NCI-H774 (cell line): ENCODE measurements around the gene SLN.
"Not testable (repeated sequence)": the region's sequence is repeated elsewhere in the genome, so short reads cannot be mapped to it uniquely, and the experiment has no call there.

ENCODE experiments used
- DNase-seq: peaks from one replicate; lab custom pipeline; 2025; lab: John Stamatoyannopoulos, UW

Gene SLN

DNA sequence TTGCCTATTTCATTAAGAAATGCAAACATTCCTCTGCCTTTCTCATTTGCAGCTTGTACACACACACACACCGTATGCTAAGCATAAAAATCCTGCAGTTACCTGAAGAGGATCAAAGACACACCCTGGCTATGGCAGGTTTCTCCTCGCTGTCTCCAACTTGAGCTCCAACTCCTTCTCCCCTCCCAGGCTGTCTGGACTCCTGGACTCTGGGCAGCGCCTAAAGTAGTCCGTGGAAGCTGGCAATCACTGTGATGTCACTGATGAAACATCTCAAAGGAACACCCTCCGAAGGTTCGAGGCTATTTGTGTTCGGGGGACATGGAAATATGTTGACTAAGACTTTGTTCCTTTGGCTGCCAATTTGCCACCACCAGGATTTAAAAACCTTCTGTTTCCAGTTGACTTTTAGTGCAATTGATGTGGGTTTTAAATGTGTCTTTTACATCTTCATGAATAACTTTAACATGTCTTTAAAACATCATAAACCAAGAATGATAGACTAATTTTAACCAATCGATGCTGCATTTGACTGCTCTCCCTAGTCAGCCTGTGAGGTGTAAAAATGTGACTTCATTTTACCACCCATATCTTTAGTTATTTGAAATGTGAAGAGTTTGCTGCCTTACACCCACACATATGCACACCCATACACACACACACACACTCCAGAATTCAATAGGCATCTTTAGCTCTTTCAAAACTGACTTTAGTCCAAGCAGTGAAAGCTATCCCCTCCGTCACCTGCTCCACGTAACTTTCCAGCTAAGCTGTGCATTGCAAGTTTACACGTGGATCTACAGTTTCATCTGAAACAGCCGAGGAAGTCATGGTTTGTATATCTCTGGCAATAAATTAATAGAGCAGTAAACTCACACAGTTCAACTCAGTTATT lies at the start of gene SLN:
Gene SLN, minus strand, starts transcription at position 196 of the 895 bp plus-strand sequence.
- DNase-seq, result no peak

DNA sequence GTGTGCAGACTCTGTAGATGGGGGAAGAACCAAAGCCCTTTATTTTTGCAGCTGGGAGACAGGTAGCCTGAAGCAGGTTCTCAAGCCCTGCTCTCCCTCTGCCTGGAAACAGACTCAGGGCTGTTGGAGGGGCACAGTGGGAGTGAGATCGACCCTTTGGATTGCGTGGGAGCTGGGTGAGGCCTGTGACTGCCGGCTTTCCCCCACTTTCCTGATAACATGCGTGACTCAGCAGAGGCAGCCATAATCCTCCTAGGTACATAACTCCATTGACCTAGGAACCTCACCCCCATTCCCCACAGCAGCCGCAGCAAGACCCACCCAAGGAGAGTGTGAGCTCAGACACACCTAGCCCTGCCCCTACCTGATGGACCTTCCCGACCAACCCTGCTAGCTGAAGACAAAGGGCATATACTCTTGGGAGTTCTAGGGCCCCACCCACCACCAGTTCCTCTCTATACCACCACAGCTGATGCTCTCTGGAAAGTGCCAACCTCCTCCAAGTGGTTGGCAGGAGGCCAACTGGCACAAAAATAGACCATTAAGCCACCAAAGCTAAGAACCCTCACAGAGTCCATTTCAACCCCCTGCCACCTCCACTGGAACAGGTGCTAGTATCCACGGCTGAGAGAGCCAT lies 47.0 kb upstream of the SLN start:
- DNase-seq, result not testable (repeated sequence)

DNA sequence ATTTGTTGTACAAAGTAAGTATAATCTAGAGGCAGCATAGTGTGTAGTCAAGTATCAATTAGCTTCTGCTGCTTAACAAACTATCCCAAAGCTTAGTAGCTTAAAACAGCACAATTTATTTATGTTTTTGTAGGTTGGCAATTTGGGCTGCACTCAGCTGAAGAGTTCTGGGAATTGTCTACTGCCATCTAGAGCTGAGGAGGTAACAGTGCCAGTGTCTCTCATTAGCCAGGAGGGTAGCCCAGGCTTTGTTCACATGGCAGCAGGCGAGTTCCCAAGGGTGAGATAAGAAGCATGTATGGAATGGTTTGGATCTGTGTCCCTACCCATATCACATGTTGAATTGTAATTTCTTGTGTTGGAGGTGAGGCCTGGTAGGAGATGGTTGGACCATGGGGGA lies 45.8 kb upstream of the SLN start:
- no peak for DNase-seq

DNA sequence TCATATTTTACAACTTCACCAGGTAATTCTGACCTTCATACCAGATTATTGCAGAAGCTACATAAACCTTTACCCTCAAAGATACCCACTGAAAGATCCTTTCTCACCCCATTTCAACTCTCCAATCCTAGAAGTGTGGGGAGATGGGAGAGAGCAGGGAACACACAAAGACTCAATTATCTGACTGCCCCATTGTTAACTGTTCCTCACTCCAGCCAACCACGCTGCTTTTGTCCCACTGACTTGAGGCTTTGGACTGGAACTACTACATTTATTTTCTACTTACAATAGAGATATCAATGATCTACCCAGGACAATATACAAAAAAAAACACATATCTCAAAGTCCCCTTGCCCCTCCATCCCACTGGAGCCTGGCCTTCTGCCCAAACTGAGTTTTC lies 44.7 kb upstream of the SLN start:
- no peak for DNase-seq

DNA sequence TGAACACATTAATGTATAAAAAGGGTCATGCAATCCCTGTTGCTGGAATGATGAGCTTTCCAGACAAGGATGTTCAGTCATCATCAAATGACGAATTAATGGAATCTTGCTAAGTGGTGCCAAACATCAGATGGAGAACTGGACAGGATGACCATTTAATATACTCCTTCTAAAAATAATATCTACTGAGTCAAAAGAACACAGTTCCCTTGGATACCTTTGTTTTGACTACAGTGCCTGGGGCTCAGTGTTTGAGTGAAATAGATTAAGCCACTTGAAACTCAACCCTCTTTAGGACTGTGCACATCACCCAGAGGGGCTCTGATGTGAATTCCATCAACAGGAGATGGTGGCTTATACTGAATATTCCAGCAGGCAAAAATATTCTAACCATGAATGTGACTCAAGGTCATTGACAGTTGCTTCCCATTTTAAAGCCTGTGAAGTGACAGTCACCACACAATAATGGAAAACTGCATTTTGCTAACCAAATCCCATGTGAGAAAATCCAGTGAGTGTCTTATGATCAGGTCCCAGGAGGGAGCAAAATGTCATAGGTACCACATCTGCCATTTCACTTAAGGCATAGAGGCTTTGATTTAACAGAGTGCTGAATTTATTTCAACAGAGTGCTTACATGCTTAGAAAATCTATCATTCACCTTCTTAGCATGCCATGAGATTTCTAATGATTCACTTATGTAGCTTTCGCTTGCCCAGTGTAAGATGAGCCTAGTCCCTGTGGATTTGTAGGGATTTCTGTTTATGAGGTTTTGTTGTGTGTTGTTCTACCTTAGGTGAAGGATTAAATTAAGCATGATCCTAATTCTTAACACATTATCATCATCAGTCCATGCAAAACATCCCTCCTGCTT lies 41.3 kb upstream of the SLN start:
- no peak for DNase-seq

DNA sequence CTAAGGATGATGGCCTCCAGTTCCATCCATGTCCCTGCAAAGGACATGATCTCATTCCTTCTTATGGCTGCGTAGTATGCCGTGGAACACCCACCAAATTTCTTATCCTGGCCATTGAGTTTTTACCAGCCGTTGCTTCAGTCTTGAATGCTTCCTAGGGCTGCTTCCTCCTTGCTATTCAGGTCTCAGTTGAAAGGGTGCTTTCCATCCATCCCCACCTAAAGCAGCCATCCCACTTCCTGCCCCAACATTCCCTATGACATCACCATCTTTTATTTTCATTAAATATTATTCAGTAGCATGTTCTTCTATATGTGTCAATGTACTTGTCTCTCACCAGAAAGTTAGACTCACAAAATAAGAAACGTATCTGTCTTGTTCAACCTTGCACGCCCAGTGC lies 40.7 kb upstream of the SLN start:
- DNase-seq, result no peak

DNA sequence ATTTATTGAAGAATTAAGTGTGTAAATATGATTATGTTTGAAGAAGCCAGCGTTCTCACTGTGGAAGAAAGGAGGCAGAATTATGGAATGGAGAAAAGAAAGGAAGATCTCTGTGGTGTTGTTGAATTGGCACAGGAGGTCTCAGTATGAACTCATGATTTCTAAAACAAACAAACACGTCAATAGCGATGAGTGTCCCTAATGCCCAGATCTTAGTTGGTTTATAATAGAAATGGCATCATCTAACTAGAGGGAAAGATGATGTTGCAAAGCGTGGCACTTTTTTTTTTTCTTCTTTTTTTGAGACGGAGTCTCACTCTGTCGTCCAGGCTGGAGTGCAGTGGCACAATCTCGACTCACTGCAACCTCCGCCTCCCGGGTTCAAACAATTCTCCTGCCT lies 39.2 kb upstream of the SLN start:
- DNase-seq, result no peak

DNA sequence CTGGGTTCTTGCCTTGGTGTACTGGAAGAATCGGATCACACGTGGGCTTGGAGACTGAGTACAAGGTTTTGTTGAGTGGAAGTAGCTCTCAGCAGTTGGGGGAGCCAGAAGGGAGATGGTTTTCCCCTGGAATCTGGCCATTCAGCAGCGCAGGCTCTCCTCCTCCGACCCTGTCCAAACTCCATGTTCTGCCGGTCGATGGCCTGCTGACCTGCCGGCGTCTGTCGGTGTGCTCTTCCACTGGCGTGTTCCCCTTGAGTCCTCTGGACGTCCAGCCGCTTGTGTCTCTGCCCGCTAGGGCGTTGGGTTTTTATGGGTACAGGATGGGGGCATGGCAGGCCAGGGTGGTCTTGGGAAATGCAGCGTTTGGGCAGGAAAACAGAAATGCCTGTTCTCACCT lies 38.5 kb upstream of the SLN start:
- no peak for DNase-seq

DNA sequence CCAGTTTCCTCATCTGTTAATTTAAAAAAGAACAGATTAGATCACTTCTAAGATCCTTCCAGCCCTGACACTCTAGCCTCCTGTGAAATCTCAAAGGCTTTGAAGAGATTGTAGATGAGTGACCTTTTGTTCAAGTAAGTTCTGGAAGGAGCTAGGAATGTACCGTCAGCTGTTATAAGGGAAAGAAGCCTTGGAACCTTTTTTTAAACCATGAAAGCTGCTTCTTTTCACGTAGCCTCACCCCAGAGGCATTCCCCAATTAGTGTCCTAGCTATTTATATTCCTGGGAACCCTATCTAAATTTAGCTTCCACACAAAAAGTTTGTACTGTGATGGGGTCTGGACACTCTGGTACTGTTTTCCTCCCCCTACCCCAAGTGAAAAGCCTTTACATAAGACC lies 35.8 kb upstream of the SLN start:
- DNase-seq, result no peak

DNA sequence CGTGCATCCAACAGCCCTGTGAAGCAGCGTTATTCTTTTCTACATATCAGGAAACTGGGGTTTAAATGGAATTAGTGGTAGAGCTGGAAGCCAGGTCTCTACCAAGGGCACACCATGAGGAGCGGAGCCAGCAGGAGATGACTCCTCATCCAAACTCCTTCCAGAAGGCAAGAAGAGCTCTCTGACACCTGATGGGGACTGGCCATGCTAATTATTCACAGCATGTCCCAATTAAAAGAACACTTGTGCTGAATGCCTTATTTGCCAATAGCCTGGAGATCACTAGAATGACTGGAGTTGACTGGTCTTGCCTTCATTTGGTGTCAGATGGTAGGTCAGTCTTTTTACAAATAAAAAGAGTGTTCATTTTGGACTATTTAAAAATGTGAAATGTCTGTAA lies 32.9 kb upstream of the SLN start:
- DNase-seq, result no peak

DNA sequence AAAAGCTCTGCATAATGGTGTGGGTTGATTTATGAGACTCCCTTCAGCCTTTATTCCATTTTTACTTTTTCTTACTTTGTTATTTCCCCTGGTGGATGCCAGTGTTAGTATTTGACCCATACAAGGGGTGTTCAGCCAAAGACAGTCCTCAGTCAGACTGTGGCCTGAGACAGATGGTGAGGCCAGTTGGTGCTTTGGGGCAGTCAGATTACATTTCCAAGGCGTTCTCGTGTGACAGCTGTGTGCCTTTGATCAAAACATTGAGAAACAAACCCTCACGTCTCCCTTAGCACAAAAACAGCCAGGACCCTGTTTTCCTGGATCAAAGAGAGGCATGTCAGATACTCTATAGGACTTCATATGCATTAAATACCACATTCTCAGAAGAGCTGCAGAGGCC lies 31.3 kb upstream of the SLN start:
- DNase-seq, result no peak

DNA sequence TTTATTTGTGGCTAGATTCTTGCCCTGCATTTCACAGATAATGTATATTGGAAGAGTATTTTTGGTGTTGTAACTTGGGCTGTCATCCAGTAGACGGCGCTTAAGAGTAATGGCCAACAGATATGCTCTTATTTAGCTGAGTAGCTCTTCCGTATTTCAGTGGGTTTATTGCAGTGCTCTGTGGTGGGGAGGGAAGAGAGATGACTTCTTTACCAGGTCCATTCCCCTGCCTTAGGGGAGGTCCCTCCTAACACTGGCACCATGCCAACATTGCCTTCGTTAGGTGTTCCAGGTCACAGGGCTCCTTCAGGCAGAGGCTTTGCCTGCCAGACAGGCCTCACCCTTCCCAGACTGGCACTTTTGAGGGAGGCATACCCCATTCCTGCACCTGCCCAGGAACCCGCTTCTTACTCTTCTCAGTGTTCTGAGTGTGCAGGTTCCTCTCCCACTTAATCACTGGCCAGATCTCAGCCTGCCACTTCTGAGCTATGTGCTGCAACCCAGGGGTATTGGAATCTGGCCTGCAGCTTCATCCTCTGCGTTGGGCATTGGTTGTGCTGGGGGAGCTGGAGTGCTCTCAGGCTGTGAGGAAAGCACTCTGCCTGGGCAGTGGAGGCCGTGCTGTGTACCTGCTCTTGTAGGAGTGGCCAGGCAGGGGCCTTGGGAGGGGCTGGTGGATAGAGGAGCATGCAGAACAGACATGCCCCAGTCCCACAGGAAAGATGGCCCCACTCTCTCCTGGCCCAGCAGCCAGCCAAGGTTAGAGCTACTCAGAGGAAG lies 29.4 kb upstream of the SLN start:
- no peak for DNase-seq

DNA sequence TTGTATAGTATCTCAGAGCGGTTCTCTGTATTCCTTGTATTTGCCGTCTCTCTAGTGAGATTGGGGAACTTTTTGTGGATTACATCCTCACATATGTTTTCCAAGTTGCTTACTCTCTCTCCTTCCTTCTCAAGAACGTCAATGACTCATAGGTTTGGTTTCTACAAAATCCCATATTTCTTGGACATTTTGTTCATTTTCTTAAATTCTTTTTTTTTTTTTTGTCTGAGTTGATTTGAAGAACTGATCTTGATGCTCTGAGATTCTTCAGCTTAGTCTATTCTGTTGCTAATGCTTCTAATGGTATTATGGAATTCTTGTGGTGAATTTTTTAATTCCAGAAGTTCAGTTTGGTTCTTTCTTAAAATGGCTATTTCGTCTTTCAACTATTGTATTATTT lies 28.4 kb upstream of the SLN start:
- DNase-seq, result no peak

DNA sequence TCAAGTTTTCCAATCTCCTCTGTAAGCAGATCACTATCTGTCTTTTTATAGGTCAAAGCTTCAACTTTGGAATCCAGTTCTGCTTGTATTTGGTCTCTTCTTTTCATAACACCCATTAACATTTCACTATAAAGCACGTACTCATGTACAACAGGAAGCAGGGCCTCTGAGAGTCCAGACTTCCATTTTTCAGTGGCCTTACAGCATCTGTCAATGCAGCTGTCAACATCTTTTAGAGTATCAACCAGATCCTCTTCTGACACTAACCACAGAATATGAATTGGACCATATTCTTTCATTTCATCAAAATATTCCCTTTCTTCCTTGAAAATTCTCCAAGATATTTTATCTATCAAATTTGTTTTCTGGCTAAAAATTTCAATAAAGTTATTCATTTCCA lies 24.7 kb upstream of the SLN start:
- no peak for DNase-seq

DNA sequence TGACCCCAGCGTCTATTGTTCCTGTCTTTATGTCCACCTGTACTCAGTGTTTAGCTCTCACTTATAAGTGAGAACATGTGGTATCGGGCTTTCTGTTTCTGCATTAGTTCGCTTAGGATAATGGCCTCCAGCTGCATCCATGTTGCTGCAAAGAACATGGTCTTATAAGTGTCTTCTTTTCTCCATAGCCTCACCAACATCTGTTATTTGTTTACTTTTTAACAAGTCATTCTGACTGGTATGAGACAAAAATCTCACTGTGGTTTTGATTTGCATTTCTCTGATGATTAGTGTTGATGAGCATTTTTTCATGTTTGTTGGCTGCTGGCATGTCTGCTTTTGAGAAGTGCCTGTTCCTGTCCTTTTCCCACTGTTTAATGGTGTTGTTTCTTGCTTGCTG lies 21.7 kb upstream of the SLN start:
- DNase-seq, result no peak

DNA sequence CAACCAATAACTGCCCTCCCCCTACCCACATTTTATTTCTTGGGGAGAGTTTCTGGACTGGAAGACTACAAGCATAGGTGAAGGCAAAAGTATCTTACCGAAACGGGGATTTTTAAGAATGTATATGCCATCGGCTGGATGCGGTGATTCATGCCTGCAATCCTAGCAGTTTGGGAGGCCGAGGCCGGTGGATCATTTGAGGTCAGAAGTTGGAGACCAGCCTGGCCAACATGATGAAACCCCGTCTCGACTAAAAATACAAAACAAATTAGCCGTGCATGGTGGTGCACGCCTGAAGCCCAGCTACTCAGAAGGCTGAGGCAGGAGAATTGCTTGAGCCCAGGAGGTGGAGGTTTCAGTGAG lies 20.8 kb upstream of the SLN start:
- DNase-seq, result no peak

DNA sequence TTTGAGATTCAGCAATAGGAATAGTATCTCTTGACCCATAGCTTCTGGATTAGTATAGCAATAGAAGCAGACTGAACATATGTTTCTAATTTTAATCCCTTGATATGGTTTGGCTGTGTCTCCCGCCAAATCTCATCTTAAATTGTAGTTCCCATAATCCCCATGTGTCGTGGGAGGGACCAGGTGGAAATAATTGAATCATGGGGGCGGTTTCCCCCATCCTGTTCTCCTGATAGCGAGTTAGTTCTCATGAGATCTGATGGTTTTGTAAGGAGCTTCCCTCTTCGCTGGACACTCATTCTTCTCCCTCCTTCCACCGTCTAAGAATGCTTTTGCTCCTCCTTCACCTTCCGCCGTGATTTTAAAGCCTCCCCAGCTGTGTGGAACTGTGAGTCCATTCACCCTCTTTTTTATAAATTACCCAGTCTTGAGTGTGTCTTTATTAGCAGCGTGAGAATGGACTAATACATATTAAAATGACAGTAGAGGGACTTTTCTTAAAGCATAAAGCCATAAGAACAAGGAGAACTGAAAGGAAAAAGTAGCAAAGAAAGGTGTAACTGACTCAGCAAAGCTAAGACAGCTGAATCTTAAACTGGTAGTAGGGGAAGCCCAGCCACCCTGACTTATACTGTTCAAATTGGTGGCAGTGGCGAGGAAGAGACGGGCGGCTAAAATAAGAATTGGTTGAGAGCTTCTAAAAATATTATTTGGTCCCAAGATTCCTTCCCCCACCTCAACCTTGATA lies 20.3 kb upstream of the SLN start:
- DNase-seq, result no peak

DNA sequence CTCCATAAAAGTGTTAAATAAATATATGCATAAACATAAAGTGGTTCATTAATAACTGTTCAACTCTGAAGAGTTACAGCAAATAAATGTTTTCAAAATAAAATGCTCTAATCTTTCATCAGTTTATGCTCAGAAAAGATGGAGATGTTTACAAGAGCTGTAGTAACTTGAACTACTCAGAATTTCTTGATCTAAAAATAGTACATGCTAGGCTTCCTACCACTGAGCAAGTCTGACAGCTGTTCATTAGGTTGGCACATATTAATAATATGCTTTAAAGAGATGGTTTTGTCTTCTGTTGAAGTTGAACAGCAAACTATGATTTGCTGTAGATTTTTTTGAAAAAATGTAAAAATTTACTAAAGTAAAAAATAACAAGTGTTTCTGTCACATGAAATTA lies 10.8 kb upstream of the SLN start:
- DNase-seq, result no peak

DNA sequence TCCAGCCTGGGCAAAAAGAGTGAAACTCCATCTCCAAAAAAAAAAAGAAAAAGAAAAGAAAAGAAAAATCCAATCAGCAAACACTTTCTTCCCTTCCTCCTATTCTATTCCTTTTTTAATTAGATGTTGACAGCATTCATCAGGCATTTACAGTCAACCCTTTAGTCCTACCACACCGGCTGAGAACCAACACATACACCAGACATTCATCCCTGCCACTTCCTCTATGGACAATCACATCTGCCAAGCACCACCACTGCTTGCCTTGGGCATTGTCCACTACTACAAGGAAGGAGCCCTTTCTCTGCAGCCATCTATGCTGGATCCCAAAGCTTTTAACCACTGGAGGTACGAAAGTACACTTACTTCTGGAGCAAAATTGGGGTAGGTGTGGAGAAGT lies 9.4 kb upstream of the SLN start:
- DNase-seq, result no peak

DNA sequence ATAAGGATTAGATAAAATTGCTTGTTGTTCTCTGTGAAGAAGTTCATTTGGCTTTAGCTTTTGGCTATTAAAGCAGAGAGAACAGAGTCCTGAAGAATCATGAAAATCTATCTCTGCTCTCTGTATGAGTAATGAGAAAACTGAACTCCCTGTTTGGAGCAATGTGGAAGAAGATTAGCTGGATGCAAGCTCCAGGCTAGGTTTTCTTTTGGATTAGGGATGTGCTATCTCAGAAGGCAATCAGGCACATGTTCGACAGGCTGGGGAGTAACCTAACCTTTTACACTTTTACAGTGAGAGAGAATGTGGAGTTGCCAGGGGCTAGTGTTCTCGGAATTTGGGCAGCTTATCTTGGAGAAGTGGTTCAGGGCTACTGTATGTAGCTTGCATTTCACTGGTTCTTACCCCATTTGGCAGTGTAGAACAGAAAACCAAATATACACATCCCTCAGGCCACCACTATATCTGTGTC lies 8.5 kb upstream of the SLN start:
- no peak for DNase-seq
